ENCODE data around the gene MEF2A.
"Not testable (repeated sequence)": the region's sequence is repeated elsewhere in the genome, so short reads cannot be mapped to it uniquely, and the experiment has no call there.

The MEF2A gene

DNA sequence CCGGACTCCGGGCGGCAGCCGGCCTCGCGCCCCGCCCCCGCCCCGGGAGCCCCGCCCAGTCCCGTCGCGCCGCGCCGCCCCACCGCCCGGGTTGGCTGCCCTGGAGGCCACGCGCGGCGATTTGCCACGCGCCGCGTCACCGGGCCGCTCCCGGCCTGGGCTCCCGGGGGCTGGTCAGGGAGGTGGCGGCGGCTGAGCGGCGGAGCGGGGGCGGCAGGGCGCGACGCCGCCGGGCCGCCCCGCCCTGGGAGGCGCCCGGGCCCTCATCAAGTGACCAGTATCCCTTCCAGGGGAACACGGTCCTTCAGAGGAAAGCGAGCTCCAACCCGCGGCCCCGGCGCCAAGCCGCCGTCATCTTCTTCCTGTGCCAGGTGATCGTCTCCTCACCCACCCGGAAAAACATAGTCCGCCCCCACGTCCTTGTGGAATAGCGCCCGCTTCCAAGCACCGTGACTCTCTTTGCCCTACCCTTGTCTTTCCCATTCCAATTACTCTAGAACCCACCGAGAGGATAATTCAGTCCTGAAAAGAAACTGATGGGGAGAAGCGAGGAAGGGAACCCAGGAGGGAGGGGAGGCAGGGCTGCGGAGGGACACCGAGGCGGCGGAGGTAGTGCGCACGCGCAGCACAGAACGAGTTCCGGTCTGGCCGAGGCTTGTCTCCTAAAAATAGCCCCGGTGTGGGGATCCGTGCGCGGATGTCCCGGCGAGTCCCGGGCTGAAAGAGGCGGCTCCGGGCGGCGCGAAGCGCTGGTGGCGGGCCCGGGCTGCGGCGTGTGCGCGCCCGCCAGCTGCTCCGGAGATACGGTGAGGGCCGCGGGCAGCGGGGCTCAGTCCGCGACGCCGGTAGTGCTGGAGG is at the start of gene MEF2A:
MEF2A (plus strand) TSS at position 686 of the 858 bp plus-strand sequence. CDS start 67,136 bp downstream, outside the sequence.
- DNase-seq (ENCODE audit: low read depth in 2 of 2), result peak; percentile 78 to 83

GRCh38 chr15:99518191-99518590 is 47.6 kb upstream of the MEF2A start:
- no peak for DNase-seq (ENCODE audit: low read depth in 2 of 2)

DNA sequence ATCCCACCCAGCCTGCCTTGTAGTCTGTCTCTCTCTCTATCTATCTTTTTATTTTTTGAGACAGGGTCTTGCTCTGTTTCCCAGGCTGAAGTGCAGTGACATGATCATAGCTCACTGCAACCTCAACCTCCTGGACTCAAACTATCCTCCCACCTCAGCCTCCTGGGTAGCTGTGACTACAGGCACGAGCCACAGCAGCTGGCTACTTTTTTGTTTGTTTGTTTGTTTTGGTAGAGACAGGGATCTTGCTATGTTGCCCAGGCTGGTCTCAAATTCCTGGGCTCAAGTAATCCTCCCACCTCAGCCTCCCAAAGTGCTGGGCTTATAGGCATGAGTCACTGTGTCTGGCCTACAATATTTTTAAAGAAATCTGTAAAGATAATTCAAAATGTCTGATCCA is 46.4 kb upstream of the MEF2A start:
- DNase-seq (ENCODE audit: low read depth in 2 of 2), result not testable (repeated sequence)

GRCh38 chr15:99522288-99522687 is 43.5 kb upstream of the MEF2A start:
- no peak for DNase-seq (ENCODE audit: low read depth in 2 of 2)

GRCh38 chr15:99526176-99526575 is 39.6 kb upstream of the MEF2A start:
- DNase-seq (ENCODE audit: low read depth in 2 of 2), result no peak

DNA sequence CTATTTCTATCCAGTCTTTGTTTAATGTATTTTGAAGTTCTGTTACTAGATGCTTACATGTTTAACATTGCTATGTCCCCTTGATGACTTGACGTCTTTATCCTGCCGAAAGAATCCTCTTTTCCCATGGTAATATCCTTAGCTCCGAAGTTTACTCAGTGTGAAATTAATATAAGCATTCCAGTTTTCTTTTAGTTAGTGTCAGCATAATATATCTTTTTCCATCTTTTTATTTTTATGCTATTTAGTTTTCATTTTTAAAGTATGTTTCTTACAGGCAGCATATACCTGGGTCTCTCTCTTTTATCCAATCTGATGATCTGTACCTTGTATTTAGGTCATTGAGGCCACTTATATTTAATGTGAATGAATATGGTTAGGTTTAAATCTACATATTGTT is 39.1 kb upstream of the MEF2A start:
- no peak for DNase-seq (ENCODE audit: low read depth in 2 of 2)

- DNase-seq (ENCODE audit: low read depth in 2 of 2), result no peak
These were observed 29.3 kb upstream of the MEF2A start for GRCh38 chr15:99536422-99537040.

- no peak for DNase-seq (ENCODE audit: low read depth in 2 of 2)
These were observed 28.4 kb upstream of the MEF2A start for GRCh38 chr15:99537344-99537743.

- no peak for DNase-seq (ENCODE audit: low read depth in 2 of 2)
These were observed 27.5 kb upstream of the MEF2A start for GRCh38 chr15:99538261-99538660.

GRCh38 chr15:99542828-99543227 is 23.0 kb upstream of the MEF2A start:
- DNase-seq (ENCODE audit: low read depth in 2 of 2), result no peak

DNA sequence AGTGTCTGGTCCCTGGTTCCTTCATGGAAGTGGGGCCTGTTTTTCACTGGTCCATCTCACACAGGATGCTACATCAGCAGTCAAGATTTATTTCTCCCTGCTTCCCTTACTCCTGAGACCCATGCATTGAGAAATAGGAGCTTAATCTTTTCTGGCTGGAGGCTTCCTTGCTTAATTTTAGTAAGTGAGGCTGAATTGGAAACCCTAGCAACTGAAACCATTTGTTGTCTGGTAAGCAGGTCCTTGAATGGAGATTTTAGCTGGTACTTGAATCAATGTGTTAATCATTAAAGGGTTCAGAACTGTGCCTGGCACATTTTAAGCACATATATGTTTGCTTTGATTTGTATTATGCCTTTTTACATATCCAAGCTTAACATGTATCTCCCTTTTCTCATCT is 20.2 kb upstream of the MEF2A start:
- DNase-seq (ENCODE audit: low read depth in 2 of 2), result no peak

- DNase-seq (ENCODE audit: low read depth in 2 of 2), result no peak
These were observed 19.2 kb upstream of the MEF2A start for GRCh38 chr15:99546441-99547100.

- no peak for DNase-seq (ENCODE audit: low read depth in 2 of 2)
These were observed 18.3 kb upstream of the MEF2A start for GRCh38 chr15:99547517-99547916.

- DNase-seq (ENCODE audit: low read depth in 2 of 2), result no peak
These were observed 15.7 kb upstream of the MEF2A start for GRCh38 chr15:99550077-99550476.

GRCh38 chr15:99552111-99552510 is 13.7 kb upstream of the MEF2A start:
- DNase-seq (ENCODE audit: low read depth in 2 of 2), result no peak

- no peak for DNase-seq (ENCODE audit: low read depth in 2 of 2)
These were observed 10.8 kb upstream of the MEF2A start for GRCh38 chr15:99554880-99555488.

GRCh38 chr15:99556011-99556410 is 9.8 kb upstream of the MEF2A start:
- no peak for DNase-seq (ENCODE audit: low read depth in 2 of 2)

GRCh38 chr15:99556578-99556977 is 9.2 kb upstream of the MEF2A start:
- no peak for DNase-seq (ENCODE audit: low read depth in 2 of 2)

- no peak for DNase-seq (ENCODE audit: low read depth in 2 of 2)
These were observed 7.7 kb upstream of the MEF2A start for GRCh38 chr15:99558084-99558483.

- no peak for DNase-seq (ENCODE audit: low read depth in 2 of 2)
These were observed 7.2 kb upstream of the MEF2A start for GRCh38 chr15:99558571-99558970.

GRCh38 chr15:99561476-99562230 is 4.1 kb upstream of the MEF2A start:
- no peak for DNase-seq (ENCODE audit: low read depth in 2 of 2)

DNA sequence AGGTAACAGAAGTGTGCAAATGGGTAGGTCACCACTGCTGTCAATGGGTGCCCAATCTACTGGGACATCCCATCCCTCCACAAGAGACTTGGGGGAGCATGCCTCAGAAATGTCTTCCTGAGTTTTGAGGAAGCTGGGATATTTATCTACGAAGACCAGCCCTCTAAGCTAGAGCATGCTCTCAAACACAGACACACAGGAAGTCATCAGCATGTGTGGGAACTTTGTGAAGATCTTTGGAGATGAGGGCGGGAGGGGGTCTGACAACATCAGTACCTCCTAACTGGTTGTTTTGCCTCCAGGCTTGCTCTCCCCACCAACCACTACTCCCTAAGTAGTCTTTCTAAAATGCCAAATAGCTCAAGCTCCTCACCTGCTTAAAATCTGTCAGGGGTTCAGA is 3.5 kb upstream of the MEF2A start:
- DNase-seq (ENCODE audit: low read depth in 2 of 2), result no peak
